A549 treated with CpdA at 1 μM for 4 hours (cell line): ENCODE results near the gene COG6. TPM values are rescaled to one million over a fixed set of nuclear protein-coding genes. Genes with fewer than 3 reads are reported as not detected.

ENCODE experiments used
- total RNA-seq: library from RNA; stranded (reverse); fragments of 200-300 nt; extraction: Qiagen RNA extraction; gene quantifications from 5 replicates; pipeline ENCODE4 v1.2.3, GENCODE V29; 2022; ENCODE audit warnings: low read depth

The COG6 gene
- 4.6 to 7.5 TPM (median 5.3 TPM) in 5 replicates for total RNA-seq

GRCh38 chr13:39655569-39656324 lies at the start of gene COG6:
COG6 (plus strand) TSS chr13:39655662; CDS start chr13:39655727, 65 bp downstream.

Other genes starting within 250 kb of the COG6 start
- gene LHFPL6, start 52.5 kb upstream of the COG6 start, total RNA-seq, result 7.4 to 8.5 TPM (median 7.8 TPM) in 5 replicates